DND-41 (cell line): ENCODE results near the gene ATOH7.

Experiments used
- EZH2 ChIP-seq: IDR thresholded peaks from 3 replicates; pipeline ENCODE4 v1.6.1; 2012; ENCODE audit warnings: borderline replicate concordance, low read depth, mild to moderate bottlenecking, moderate library complexity, low read length, inconsistent platforms; ENCODE audit not compliant: severe bottlenecking
- TF ChIP-seq, protein P1 (sequence below): IDR thresholded peaks from 2 replicates; pipeline ENCODE4 v1.5.1; 2012; ENCODE audit warnings: borderline replicate concordance, low read length, moderate library complexity, mild to moderate bottlenecking; ENCODE audit not compliant: poor library complexity, severe bottlenecking; ENCODE audit errors: extremely low read depth

DNA sequence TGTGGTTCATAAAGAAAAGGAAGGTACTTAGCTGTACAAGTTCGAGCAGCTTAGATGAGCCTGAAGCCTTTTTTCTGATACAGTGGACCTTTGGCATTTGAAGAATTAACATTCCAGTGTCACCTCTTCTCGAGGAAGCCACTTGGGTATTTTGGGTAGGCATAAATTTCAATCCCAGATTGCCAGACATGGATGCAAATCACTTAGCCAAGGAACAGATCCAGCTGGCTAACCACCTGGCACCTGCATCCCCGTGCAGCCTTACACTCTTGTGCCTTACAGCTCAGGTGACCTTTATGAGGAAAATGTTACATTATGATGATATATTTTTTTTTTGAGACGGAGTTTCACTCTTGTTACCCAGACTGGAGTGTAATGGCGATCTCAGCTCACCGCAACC lies 16.0 kb upstream of the ATOH7 start:
- TF ChIP-seq, protein P1, sequence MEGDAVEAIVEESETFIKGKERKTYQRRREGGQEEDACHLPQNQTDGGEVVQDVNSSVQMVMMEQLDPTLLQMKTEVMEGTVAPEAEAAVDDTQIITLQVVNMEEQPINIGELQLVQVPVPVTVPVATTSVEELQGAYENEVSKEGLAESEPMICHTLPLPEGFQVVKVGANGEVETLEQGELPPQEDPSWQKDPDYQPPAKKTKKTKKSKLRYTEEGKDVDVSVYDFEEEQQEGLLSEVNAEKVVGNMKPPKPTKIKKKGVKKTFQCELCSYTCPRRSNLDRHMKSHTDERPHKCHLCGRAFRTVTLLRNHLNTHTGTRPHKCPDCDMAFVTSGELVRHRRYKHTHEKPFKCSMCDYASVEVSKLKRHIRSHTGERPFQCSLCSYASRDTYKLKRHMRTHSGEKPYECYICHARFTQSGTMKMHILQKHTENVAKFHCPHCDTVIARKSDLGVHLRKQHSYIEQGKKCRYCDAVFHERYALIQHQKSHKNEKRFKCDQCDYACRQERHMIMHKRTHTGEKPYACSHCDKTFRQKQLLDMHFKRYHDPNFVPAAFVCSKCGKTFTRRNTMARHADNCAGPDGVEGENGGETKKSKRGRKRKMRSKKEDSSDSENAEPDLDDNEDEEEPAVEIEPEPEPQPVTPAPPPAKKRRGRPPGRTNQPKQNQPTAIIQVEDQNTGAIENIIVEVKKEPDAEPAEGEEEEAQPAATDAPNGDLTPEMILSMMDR: no peak
- no peak for TF ChIP-seq EZH2
